ENCODE results near the gene PLSCR1.

PLSCR1 gene

GRCh38 chr3:146550743-146551510, 6.5 kb upstream of the PLSCR1 start:
- Histone ChIP-seq H3K27ac (ENCODE audit: low read depth, low read length) (no peak overlapping the region), H3K4me3 (ENCODE audit: low read depth in 1 of 2, low read length in 2 of 2) (no peak overlapping the region), H3K36me3 (ENCODE audit: control insufficient read depth in 1 of 2, insufficient read depth in 2 of 2, low read length in 2 of 2) (no peaks in the 10 kb centered on the region), H3K27me3 (ENCODE audit: control insufficient read depth in 1 of 2, insufficient read depth in 2 of 2, low read length in 2 of 2) (no peaks in the 10 kb centered on the region), H3K4me1 (ENCODE audit: control insufficient read depth in 1 of 2, insufficient read depth in 2 of 2, low read length in 2 of 2) (peaks cover 0 to 5% of the 10 kb centered on the region in 2 donors), H3K9me3 (ENCODE audit: control insufficient read depth in 1 of 2, low read length in 2 of 2) (no peaks in the 10 kb centered on the region), H3K9ac (ENCODE audit: low read depth in 1 of 2, low read length in 2 of 2) (no peak overlapping the region)

- H3K4me3 ChIP-seq (ENCODE audit: low read depth in 1 of 2, low read length in 2 of 2): no peak overlapping the region
- H3K27ac ChIP-seq (ENCODE audit: low read depth, low read length): no peak overlapping the region
- H3K4me1 ChIP-seq (ENCODE audit: control insufficient read depth in 1 of 2, insufficient read depth in 2 of 2, low read length in 2 of 2): peaks cover 0 to 5% of the 10 kb centered on the region in 2 donors
- no peaks in the 10 kb centered on the region for H3K27me3 ChIP-seq (ENCODE audit: control insufficient read depth in 1 of 2, insufficient read depth in 2 of 2, low read length in 2 of 2)
- no peaks in the 10 kb centered on the region for H3K9me3 ChIP-seq (ENCODE audit: control insufficient read depth in 1 of 2, low read length in 2 of 2)
- H3K9ac ChIP-seq (ENCODE audit: low read depth in 1 of 2, low read length in 2 of 2): no peak overlapping the region
- no peaks in the 10 kb centered on the region for H3K36me3 ChIP-seq (ENCODE audit: control insufficient read depth in 1 of 2, insufficient read depth in 2 of 2, low read length in 2 of 2)
Measured at GRCh38 chr3:146550070-146550615, 5.7 kb upstream of the PLSCR1 start.

- H3K36me3 ChIP-seq (ENCODE audit: control insufficient read depth in 1 of 2, insufficient read depth in 2 of 2, low read length in 2 of 2): no peaks in the 10 kb centered on the region
- H3K27me3 ChIP-seq (ENCODE audit: control insufficient read depth in 1 of 2, insufficient read depth in 2 of 2, low read length in 2 of 2): no peaks in the 10 kb centered on the region
- peaks cover 2 to 6% of the 10 kb centered on the region in 2 donors for H3K4me1 ChIP-seq (ENCODE audit: control insufficient read depth in 1 of 2, insufficient read depth in 2 of 2, low read length in 2 of 2)
- H3K9ac ChIP-seq (ENCODE audit: low read depth in 1 of 2, low read length in 2 of 2): no peak overlapping the region
- H3K4me3 ChIP-seq (ENCODE audit: low read depth in 1 of 2, low read length in 2 of 2): no peak overlapping the region
- H3K27ac ChIP-seq (ENCODE audit: low read depth, low read length): no peak overlapping the region
- H3K9me3 ChIP-seq (ENCODE audit: control insufficient read depth in 1 of 2, low read length in 2 of 2): no peaks in the 10 kb centered on the region
Measured at GRCh38 chr3:146547235-146547835, 2.9 kb upstream of the PLSCR1 start.

- no peaks in the 10 kb centered on the region for H3K36me3 ChIP-seq (ENCODE audit: control insufficient read depth in 1 of 2, insufficient read depth in 2 of 2, low read length in 2 of 2)
- H3K9me3 ChIP-seq (ENCODE audit: control insufficient read depth in 1 of 2, low read length in 2 of 2): no peaks in the 10 kb centered on the region
- H3K4me3 ChIP-seq (ENCODE audit: low read depth in 1 of 2, low read length in 2 of 2): no peak overlapping the region
- H3K4me1 ChIP-seq (ENCODE audit: control insufficient read depth in 1 of 2, insufficient read depth in 2 of 2, low read length in 2 of 2): peaks cover 11 to 15% of the 10 kb centered on the region in 2 donors
- no peak overlapping the region for H3K27ac ChIP-seq (ENCODE audit: low read depth, low read length)
- no peaks in the 10 kb centered on the region for H3K27me3 ChIP-seq (ENCODE audit: control insufficient read depth in 1 of 2, insufficient read depth in 2 of 2, low read length in 2 of 2)
- no peak overlapping the region for H3K9ac ChIP-seq (ENCODE audit: low read depth in 1 of 2, low read length in 2 of 2)
Measured at GRCh38 chr3:146546366-146546965, 2.1 kb upstream of the PLSCR1 start.

GRCh38 chr3:146544929-146545528, 622 bp upstream of the PLSCR1 start:
- Histone ChIP-seq H3K9ac (ENCODE audit: low read depth in 1 of 2, low read length in 2 of 2) (peak overlapping the region; percentile 87 to 89), H3K4me3 (ENCODE audit: low read depth in 1 of 2, low read length in 2 of 2) (peak overlapping the region; percentile 79 to 88), H3K36me3 (ENCODE audit: control insufficient read depth in 1 of 2, insufficient read depth in 2 of 2, low read length in 2 of 2) (no peaks in the 10 kb centered on the region), H3K27me3 (ENCODE audit: control insufficient read depth in 1 of 2, insufficient read depth in 2 of 2, low read length in 2 of 2) (no peaks in the 10 kb centered on the region), H3K4me1 (ENCODE audit: control insufficient read depth in 1 of 2, insufficient read depth in 2 of 2, low read length in 2 of 2) (peaks cover 22 to 27% of the 10 kb centered on the region in 2 donors), H3K27ac (ENCODE audit: low read depth, low read length) (peak overlapping the region; percentile 89), H3K9me3 (ENCODE audit: control insufficient read depth in 1 of 2, low read length in 2 of 2) (no peaks in the 10 kb centered on the region)

GRCh38 chr3:146543461-146544001, 876 bp downstream of the PLSCR1 start:
- Histone ChIP-seq H3K27ac (ENCODE audit: low read depth, low read length) (peak overlapping the region; percentile 89), H3K4me1 (ENCODE audit: control insufficient read depth in 1 of 2, insufficient read depth in 2 of 2, low read length in 2 of 2) (peaks cover 26 to 32% of the 10 kb centered on the region in 2 donors), H3K9me3 (ENCODE audit: control insufficient read depth in 1 of 2, low read length in 2 of 2) (no peaks in the 10 kb centered on the region), H3K4me3 (ENCODE audit: low read depth in 1 of 2, low read length in 2 of 2) (peak overlapping the region; percentile 79 to 88), H3K27me3 (ENCODE audit: control insufficient read depth in 1 of 2, insufficient read depth in 2 of 2, low read length in 2 of 2) (no peaks in the 10 kb centered on the region), H3K36me3 (ENCODE audit: control insufficient read depth in 1 of 2, insufficient read depth in 2 of 2, low read length in 2 of 2) (no peaks in the 10 kb centered on the region), H3K9ac (ENCODE audit: low read depth in 1 of 2, low read length in 2 of 2) (peak overlapping the region; percentile 87 to 89)

GRCh38 chr3:146542978-146543377, 1.4 kb downstream of the PLSCR1 start:
- no peaks in the 10 kb centered on the region for H3K36me3 ChIP-seq (ENCODE audit: control insufficient read depth in 1 of 2, insufficient read depth in 2 of 2, low read length in 2 of 2)
- H3K4me3 ChIP-seq (ENCODE audit: low read depth in 1 of 2, low read length in 2 of 2): peak overlapping the region; percentile 79 to 88
- peak overlapping the region; percentile 87 to 89 for H3K9ac ChIP-seq (ENCODE audit: low read depth in 1 of 2, low read length in 2 of 2)
- H3K27ac ChIP-seq (ENCODE audit: low read depth, low read length): peak overlapping the region; percentile 28
- no peaks in the 10 kb centered on the region for H3K9me3 ChIP-seq (ENCODE audit: control insufficient read depth in 1 of 2, low read length in 2 of 2)
- H3K4me1 ChIP-seq (ENCODE audit: control insufficient read depth in 1 of 2, insufficient read depth in 2 of 2, low read length in 2 of 2): peaks cover 26 to 32% of the 10 kb centered on the region in 2 donors
- no peaks in the 10 kb centered on the region for H3K27me3 ChIP-seq (ENCODE audit: control insufficient read depth in 1 of 2, insufficient read depth in 2 of 2, low read length in 2 of 2)

- no peaks in the 10 kb centered on the region for H3K27me3 ChIP-seq (ENCODE audit: control insufficient read depth in 1 of 2, insufficient read depth in 2 of 2, low read length in 2 of 2)
- H3K36me3 ChIP-seq (ENCODE audit: control insufficient read depth in 1 of 2, insufficient read depth in 2 of 2, low read length in 2 of 2): no peaks in the 10 kb centered on the region
- peak overlapping the region in 1 of 2 donors; percentile 27 for H3K9ac ChIP-seq (ENCODE audit: low read depth in 1 of 2, low read length in 2 of 2)
- H3K4me3 ChIP-seq (ENCODE audit: low read depth in 1 of 2, low read length in 2 of 2): peak overlapping the region; percentile 47 to 88
- no peaks in the 10 kb centered on the region for H3K9me3 ChIP-seq (ENCODE audit: control insufficient read depth in 1 of 2, low read length in 2 of 2)
- H3K4me1 ChIP-seq (ENCODE audit: control insufficient read depth in 1 of 2, insufficient read depth in 2 of 2, low read length in 2 of 2): peaks cover 26 to 36% of the 10 kb centered on the region in 2 donors
- H3K27ac ChIP-seq (ENCODE audit: low read depth, low read length): no peak overlapping the region
Measured at GRCh38 chr3:146542179-146542578, 2.2 kb downstream of the PLSCR1 start.

- Histone ChIP-seq H3K36me3 (ENCODE audit: control insufficient read depth in 1 of 2, insufficient read depth in 2 of 2, low read length in 2 of 2) (no peaks in the 10 kb centered on the region), H3K27me3 (ENCODE audit: control insufficient read depth in 1 of 2, insufficient read depth in 2 of 2, low read length in 2 of 2) (no peaks in the 10 kb centered on the region), H3K9me3 (ENCODE audit: control insufficient read depth in 1 of 2, low read length in 2 of 2) (no peaks in the 10 kb centered on the region), H3K4me1 (ENCODE audit: control insufficient read depth in 1 of 2, insufficient read depth in 2 of 2, low read length in 2 of 2) (peaks cover 29 to 42% of the 10 kb centered on the region in 2 donors), H3K4me3 (ENCODE audit: low read depth in 1 of 2, low read length in 2 of 2) (peak overlapping the region in 1 of 2 donors; percentile 47), H3K9ac (ENCODE audit: low read depth in 1 of 2, low read length in 2 of 2) (peak overlapping the region in 1 of 2 donors; percentile 27), H3K27ac (ENCODE audit: low read depth, low read length) (no peak overlapping the region)
Measured at GRCh38 chr3:146540978-146541377, 3.4 kb downstream of the PLSCR1 start.

Measured in duodenal mucosa (tissue), 2 donors.